ENCODE data around the gene GAREM2. TPM values are rescaled to one million over a fixed set of nuclear protein-coding genes. Genes with fewer than 3 reads are reported as not detected.

Gene GAREM2
- total RNA-seq, 1 donor from 2014 or later: 0.86 TPM

DNA sequence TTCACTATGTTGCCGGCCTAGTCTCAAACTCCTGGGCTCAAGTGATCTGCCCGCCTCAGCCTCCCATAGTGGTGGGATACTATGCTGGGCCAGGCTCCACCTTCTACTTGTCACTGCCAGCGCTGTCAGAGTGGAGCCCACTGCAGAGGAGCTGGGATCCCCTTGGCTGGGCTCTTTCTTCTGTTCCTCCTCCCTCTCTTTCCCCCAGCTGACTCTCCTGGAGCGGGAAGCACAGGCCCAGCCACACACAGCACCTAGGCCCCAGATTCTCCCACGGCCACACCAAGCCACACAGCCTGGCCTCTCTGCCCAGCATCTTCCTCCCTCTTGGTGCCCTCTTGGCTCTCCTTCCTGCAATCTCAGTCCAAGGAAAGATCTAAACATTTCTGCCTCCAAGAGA, 3.7 kb upstream of the GAREM2 start:
- no peak for DNase-seq (ENCODE audit: low read depth)

GRCh38 chr2:26169681-26170414, 3.0 kb upstream of the GAREM2 start:
- DNase-seq (ENCODE audit: low read depth): no peak

DNA sequence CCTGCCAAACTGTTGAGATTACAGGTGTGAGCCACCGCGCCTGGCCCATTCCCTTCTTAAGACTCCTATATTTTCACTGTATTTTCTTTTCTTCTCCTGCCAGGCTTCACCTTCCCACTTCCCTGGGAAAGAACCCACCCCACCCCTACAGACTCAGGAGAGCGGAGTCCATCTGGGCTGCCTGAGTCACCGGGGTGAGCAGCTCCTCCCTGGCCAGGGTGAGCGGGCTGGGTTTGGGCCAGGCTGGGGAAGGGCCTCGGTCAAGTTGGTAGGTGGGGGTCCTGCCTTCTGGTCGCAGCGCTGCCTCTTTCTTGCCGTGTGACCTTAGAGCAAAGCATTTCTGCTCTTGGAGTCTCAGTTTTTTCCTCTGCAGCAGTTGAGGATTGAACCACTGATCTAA, 2.1 kb upstream of the GAREM2 start:
- no peak for DNase-seq (ENCODE audit: low read depth)

GRCh38 chr2:26172189-26172870, 558 bp upstream of the GAREM2 start:
- no peak for DNase-seq (ENCODE audit: low read depth)

DNA sequence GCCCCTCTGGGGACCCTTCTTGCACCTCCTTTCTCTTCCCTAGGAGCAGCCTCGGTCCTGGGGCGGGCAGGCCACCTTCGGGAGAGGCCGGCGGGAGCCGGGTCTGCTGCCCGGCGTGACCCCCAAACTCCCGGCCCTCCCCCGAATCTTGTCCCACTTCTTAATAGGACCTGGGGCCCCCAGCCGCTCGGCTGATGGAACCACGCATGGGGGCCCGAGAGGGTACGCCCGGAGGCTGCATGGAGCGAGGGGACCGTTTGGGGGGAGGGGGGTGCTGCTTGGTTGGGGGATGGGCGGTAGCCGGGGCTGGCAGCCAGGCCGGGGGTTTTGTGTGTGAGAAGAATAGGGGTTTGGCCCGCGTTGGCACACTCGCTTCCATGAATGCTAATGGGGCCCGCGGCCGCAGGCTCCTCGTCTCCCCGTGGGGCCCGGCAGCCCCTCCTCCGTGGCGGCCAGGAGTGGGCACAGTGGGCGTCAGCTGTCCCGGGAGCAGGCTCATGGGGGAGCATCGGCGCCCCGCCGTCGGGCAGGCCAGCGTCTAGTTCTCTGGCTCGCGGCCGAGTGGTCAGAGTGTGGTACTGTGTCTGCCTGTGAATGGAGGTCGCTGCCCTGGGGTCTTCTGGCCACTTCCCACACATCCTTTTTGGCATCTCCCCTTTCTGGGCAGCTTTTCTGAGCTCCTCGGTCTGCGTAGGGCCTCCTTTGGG, 1.0 kb downstream of the GAREM2 start:
- DNase-seq (ENCODE audit: low read depth): no peak

DNA sequence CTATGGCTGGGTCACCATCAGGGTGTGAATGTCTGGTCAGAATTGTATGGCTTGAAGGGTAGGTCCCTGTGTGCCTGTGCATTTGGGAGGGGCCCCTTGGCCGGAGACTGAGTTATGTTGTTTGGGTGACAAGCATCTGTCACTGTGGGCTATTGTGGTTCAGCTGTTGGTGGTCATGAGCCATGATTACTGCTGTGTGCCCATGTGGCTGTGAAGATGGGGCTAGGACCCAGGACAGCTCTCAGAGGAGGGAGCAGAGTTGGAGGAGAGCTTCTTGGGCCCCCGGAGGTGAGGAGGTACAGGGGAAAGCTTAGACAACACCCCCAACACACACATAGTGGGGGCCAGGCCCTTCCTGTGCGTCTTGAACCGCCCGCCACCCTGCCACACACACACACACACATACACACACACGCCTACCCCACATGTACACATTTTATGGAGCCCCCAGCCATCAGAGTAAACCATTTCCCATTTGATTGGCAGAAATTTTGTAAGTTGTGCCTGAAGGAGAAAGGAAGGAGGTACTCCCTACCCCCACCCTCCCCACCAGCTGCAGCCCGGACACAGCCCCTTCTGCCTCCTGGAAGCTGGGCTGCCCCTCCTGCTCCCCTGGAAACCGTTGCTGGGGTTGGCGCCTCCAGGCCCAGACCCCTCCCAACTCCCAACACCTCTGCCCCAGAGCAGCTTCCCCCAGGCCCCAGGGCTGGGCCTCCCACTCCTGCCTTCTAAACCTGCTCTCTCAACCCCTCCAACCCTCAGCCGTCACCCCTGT, 2.0 kb downstream of the GAREM2 start:
- peak; percentile 93 for DNase-seq (ENCODE audit: low read depth)

DNA sequence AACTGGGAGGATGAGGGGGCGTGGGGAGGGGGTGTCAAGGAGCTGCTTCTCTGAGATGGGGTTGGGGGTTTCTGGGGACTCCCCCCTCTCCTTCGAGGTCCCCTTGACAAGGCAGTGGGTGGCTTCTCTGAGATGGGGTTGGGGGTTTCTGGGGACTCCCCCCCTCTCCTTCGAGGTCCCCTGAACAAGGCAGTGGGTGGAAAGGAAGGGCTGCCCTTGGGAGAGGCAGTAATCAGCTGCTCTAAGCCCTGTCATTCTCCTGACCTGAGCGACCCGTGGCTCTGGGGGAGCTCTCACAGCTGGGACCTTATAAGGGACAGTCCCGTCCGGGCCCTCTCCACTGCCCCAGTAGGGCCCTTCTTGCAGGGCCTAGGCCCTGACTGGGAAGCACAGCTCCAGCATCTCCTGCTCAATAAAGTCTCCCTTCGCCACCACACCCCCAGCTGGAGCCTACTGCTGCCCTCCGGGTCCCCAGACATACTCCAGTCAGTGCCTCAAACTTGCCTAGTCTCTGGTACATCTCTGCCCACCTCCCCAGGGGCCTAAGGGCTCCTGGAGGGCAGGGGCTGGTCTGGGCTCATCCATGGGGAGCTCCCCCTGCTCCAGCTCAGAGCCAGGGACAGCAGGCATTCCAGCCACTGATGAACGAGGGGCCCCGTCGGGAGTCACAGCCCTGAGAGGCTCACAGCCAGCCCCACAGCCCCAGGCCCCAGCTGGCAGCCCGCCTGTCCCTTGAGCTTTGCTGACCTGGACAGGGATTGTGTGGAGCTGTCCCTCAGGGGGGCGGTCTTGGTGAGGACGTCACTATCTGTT, 2.8 kb downstream of the GAREM2 start:
- DNase-seq (ENCODE audit: low read depth): peak; percentile 28

GRCh38 chr2:26176279-26176615, 3.4 kb downstream of the GAREM2 start:
- no peak for DNase-seq (ENCODE audit: low read depth)

- DNase-seq (ENCODE audit: low read depth): no peak
Observed at GRCh38 chr2:26177122-26177521, 4.2 kb downstream of the GAREM2 start.

- no peak for DNase-seq (ENCODE audit: low read depth)
Observed at GRCh38 chr2:26178246-26178645, 5.4 kb downstream of the GAREM2 start.

- DNase-seq (ENCODE audit: low read depth): peak; percentile 24
Observed at GRCh38 chr2:26178746-26179436, 6.0 kb downstream of the GAREM2 start.

DNA sequence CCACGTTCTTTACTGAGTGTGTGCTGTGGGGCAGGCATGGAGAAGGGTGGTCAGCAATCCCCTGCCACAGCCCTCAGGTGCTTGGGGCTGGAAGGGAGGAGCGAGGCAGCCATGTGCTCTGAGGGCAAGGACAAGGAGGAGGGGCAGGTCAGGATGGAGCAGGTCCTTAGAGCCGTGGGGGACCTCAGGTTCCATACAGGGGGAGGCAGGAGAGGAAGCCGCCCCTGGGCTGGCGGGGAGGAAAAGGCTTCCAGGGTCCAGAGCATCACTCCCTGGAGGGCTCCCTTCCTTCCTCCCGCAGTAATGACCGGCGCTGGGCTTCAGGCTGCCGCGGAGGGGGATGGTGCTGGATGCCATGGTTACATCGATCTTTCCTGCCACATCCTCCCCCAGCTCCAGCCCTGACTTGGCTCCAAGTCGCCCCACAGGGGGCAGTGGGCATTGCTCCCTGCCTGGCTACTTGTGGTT, 6.6 kb downstream of the GAREM2 start:
- DNase-seq (ENCODE audit: low read depth): no peak

- DNase-seq (ENCODE audit: low read depth): no peak
Observed at GRCh38 chr2:26182441-26182840, 9.6 kb downstream of the GAREM2 start.

- no peak for DNase-seq (ENCODE audit: low read depth)
Observed at GRCh38 chr2:26182887-26183630, 10.2 kb downstream of the GAREM2 start.

- DNase-seq (ENCODE audit: low read depth): no peak
Observed at GRCh38 chr2:26184121-26184520, 11.2 kb downstream of the GAREM2 start.

GRCh38 chr2:26184555-26185303, 11.8 kb downstream of the GAREM2 start:
- peak; percentile 75 for DNase-seq (ENCODE audit: low read depth)

DNA sequence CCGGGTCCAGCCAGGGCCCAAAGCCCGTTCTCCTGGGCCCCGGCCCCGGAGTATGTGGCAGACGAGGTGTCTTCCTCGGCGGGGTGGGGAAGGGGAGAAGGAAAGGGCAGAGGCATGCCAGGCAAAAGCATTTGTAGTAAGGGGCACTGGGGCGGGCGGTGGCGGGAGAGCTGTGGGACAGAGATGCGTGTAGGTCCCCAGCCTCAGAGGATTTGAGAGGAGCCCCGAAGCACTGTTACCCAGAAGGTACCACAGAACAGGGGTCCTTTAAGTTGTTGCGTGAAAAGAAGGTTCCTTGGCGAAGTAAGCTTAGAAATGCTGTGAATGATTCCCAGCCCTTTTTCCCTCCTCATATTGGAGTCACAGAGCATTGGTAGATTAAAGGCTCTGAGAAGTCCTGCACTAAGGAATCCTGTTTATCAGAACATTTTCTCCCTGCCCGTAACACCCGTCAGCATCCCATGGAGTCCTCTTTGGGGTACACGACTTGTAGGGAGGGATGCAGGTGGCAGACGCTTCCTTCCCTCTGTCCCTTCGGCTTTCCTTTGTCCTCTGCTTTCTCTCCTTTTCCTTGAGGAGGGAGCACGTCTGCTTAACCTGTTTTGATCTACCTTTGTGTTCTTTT, 12.5 kb downstream of the GAREM2 start:
- DNase-seq (ENCODE audit: low read depth): no peak
